ENCODE measurements around the gene ANKIB1.
"Not testable (repeated sequence)": the region's sequence is repeated elsewhere in the genome, so short reads cannot be mapped to it uniquely, and the experiment has no call there.

The ANKIB1 gene

GRCh38 chr7:92362131-92362530 is 116.4 kb downstream of the ANKIB1 start:
- Histone ChIP-seq H3K9ac (ENCODE audit: low read length) (no peak overlapping the region), H3K36me3 (ENCODE audit: insufficient read depth, low read length) (peaks cover 9% of the 10 kb centered on the region), H3K9me3 (ENCODE audit: low read length) (no peaks in the 10 kb centered on the region), H3K27me3 (ENCODE audit: control insufficient read depth in 1 of 2, insufficient read depth in 2 of 2, low read length in 2 of 2) (no peaks in the 10 kb centered on the region), H3K27ac (ENCODE audit: low read depth, low read length) (no peak overlapping the region), H3K4me1 (ENCODE audit: insufficient read depth, low read length) (no peaks in the 10 kb centered on the region), H3K4me3 (ENCODE audit: low read depth in 1 of 2, low read length in 2 of 2) (no peak overlapping the region)

- Histone ChIP-seq H3K27me3 (ENCODE audit: control insufficient read depth in 1 of 2, insufficient read depth in 2 of 2, low read length in 2 of 2) (no peaks in the 10 kb centered on the region), H3K4me3 (ENCODE audit: low read depth in 1 of 2, low read length in 2 of 2) (no peak overlapping the region), H3K36me3 (ENCODE audit: insufficient read depth, low read length) (peaks cover 12% of the 10 kb centered on the region), H3K27ac (ENCODE audit: low read depth, low read length) (no peak overlapping the region), H3K9ac (ENCODE audit: low read length) (no peak overlapping the region), H3K9me3 (ENCODE audit: low read length) (no peaks in the 10 kb centered on the region), H3K4me1 (ENCODE audit: insufficient read depth, low read length) (no peaks in the 10 kb centered on the region)
Measured at GRCh38 chr7:92366730-92367129, 121.0 kb downstream of the ANKIB1 start.

GRCh38 chr7:92368741-92369140 is 123.0 kb downstream of the ANKIB1 start:
- peaks cover 9% of the 10 kb centered on the region for H3K36me3 ChIP-seq (ENCODE audit: insufficient read depth, low read length)
- no peaks in the 10 kb centered on the region for H3K9me3 ChIP-seq (ENCODE audit: low read length)
- H3K27ac ChIP-seq (ENCODE audit: low read depth, low read length) = no peak overlapping the region
- no peaks in the 10 kb centered on the region for H3K4me1 ChIP-seq (ENCODE audit: insufficient read depth, low read length)
- H3K27me3 ChIP-seq (ENCODE audit: control insufficient read depth in 1 of 2, insufficient read depth in 2 of 2, low read length in 2 of 2) = no peaks in the 10 kb centered on the region
- no peak overlapping the region for H3K4me3 ChIP-seq (ENCODE audit: low read depth in 1 of 2, low read length in 2 of 2)
- no peak overlapping the region for H3K9ac ChIP-seq (ENCODE audit: low read length)

GRCh38 chr7:92375013-92375412 is 129.2 kb downstream of the ANKIB1 start:
- Histone ChIP-seq H3K9ac (ENCODE audit: low read length) (no peak overlapping the region), H3K27ac (ENCODE audit: low read depth, low read length) (no peak overlapping the region), H3K9me3 (ENCODE audit: low read length) (no peaks in the 10 kb centered on the region), H3K27me3 (ENCODE audit: control insufficient read depth in 1 of 2, insufficient read depth in 2 of 2, low read length in 2 of 2) (no peaks in the 10 kb centered on the region), H3K4me1 (ENCODE audit: insufficient read depth, low read length) (no peaks in the 10 kb centered on the region), H3K36me3 (ENCODE audit: insufficient read depth, low read length) (peaks cover 20% of the 10 kb centered on the region), H3K4me3 (ENCODE audit: low read depth in 1 of 2, low read length in 2 of 2) (no peak overlapping the region)

GRCh38 chr7:92391071-92391470 is 145.3 kb downstream of the ANKIB1 start:
- H3K4me1 ChIP-seq (ENCODE audit: insufficient read depth, low read length) = no peaks in the 10 kb centered on the region
- no peaks in the 10 kb centered on the region for H3K9me3 ChIP-seq (ENCODE audit: low read length)

GRCh38 chr7:92397542-92397941 is 151.8 kb downstream of the ANKIB1 start:
- H3K36me3 ChIP-seq (ENCODE audit: insufficient read depth, low read length) = peaks cover 18% of the 10 kb centered on the region
- no peaks in the 10 kb centered on the region for H3K9me3 ChIP-seq (ENCODE audit: low read length)
- no peak overlapping the region for H3K27ac ChIP-seq (ENCODE audit: low read depth, low read length)
- no peak overlapping the region for H3K4me3 ChIP-seq (ENCODE audit: low read depth in 1 of 2, low read length in 2 of 2)
- H3K27me3 ChIP-seq (ENCODE audit: control insufficient read depth in 1 of 2, insufficient read depth in 2 of 2, low read length in 2 of 2) = no peaks in the 10 kb centered on the region
- no peak overlapping the region for H3K9ac ChIP-seq (ENCODE audit: low read length)
- H3K4me1 ChIP-seq (ENCODE audit: insufficient read depth, low read length) = no peaks in the 10 kb centered on the region

More at GRCh38 chr7:92391071-92391470, 145.3 kb downstream of the ANKIB1 start:
- Histone ChIP-seq H3K4me3 (ENCODE audit: low read depth in 1 of 2, low read length in 2 of 2) (no peak overlapping the region), H3K27ac (ENCODE audit: low read depth, low read length) (no peak overlapping the region), H3K9ac (ENCODE audit: low read length) (no peak overlapping the region), H3K27me3 (ENCODE audit: control insufficient read depth in 1 of 2, insufficient read depth in 2 of 2, low read length in 2 of 2) (no peaks in the 10 kb centered on the region), H3K36me3 (ENCODE audit: insufficient read depth, low read length) (peaks cover 12% of the 10 kb centered on the region)

GRCh38 chr7:92400013-92400412 is 154.2 kb downstream of the ANKIB1 start:
- Histone ChIP-seq H3K36me3 (ENCODE audit: insufficient read depth, low read length) (peaks cover 22% of the 10 kb centered on the region), H3K27ac (ENCODE audit: low read depth, low read length) (no peak overlapping the region), H3K9ac (ENCODE audit: low read length) (no peak overlapping the region), H3K27me3 (ENCODE audit: control insufficient read depth in 1 of 2, insufficient read depth in 2 of 2, low read length in 2 of 2) (no peaks in the 10 kb centered on the region), H3K4me3 (ENCODE audit: low read depth in 1 of 2, low read length in 2 of 2) (no peak overlapping the region), H3K4me1 (ENCODE audit: insufficient read depth, low read length) (no peaks in the 10 kb centered on the region), H3K9me3 (ENCODE audit: low read length) (no peaks in the 10 kb centered on the region)

GRCh38 chr7:92402920-92403759 is 157.4 kb downstream of the ANKIB1 start:
- H3K36me3 ChIP-seq (ENCODE audit: insufficient read depth, low read length) = peaks cover 13% of the 10 kb centered on the region
- no peaks in the 10 kb centered on the region for H3K9me3 ChIP-seq (ENCODE audit: low read length)
- no peaks in the 10 kb centered on the region for H3K4me1 ChIP-seq (ENCODE audit: insufficient read depth, low read length)
- no peak overlapping the region for H3K9ac ChIP-seq (ENCODE audit: low read length)
- no peak overlapping the region for H3K4me3 ChIP-seq (ENCODE audit: low read depth in 1 of 2, low read length in 2 of 2)
- H3K27ac ChIP-seq (ENCODE audit: low read depth, low read length) = no peak overlapping the region
- no peaks in the 10 kb centered on the region for H3K27me3 ChIP-seq (ENCODE audit: control insufficient read depth in 1 of 2, insufficient read depth in 2 of 2, low read length in 2 of 2)

- Histone ChIP-seq H3K9me3 (ENCODE audit: low read length) (no peaks in the 10 kb centered on the region), H3K36me3 (ENCODE audit: insufficient read depth, low read length) (peaks cover 7% of the 10 kb centered on the region), H3K27me3 (ENCODE audit: control insufficient read depth in 1 of 2, insufficient read depth in 2 of 2, low read length in 2 of 2) (no peaks in the 10 kb centered on the region), H3K4me1 (ENCODE audit: insufficient read depth, low read length) (no peaks in the 10 kb centered on the region), H3K4me3 (ENCODE audit: low read depth in 1 of 2, low read length in 2 of 2) (no peak overlapping the region), H3K9ac (ENCODE audit: low read length) (no peak overlapping the region), H3K27ac (ENCODE audit: low read depth, low read length) (no peak overlapping the region)
Measured at GRCh38 chr7:92403760-92404074, 157.9 kb downstream of the ANKIB1 start.

GRCh38 chr7:92404170-92404614 is 158.4 kb downstream of the ANKIB1 start:
- Histone ChIP-seq H3K27ac (ENCODE audit: low read depth, low read length) (no peak overlapping the region), H3K9ac (ENCODE audit: low read length) (no peak overlapping the region), H3K4me3 (ENCODE audit: low read depth in 1 of 2, low read length in 2 of 2) (no peak overlapping the region), H3K4me1 (ENCODE audit: insufficient read depth, low read length) (no peaks in the 10 kb centered on the region), H3K9me3 (ENCODE audit: low read length) (no peaks in the 10 kb centered on the region), H3K27me3 (ENCODE audit: control insufficient read depth in 1 of 2, insufficient read depth in 2 of 2, low read length in 2 of 2) (no peaks in the 10 kb centered on the region), H3K36me3 (ENCODE audit: insufficient read depth, low read length) (peaks cover 4% of the 10 kb centered on the region)

GRCh38 chr7:92409357-92409756 is 163.6 kb downstream of the ANKIB1 start:
- H3K27ac ChIP-seq (ENCODE audit: low read depth, low read length) = no peak overlapping the region
- H3K27me3 ChIP-seq (ENCODE audit: control insufficient read depth in 1 of 2, insufficient read depth in 2 of 2, low read length in 2 of 2) = no peaks in the 10 kb centered on the region
- no peak overlapping the region for H3K4me3 ChIP-seq (ENCODE audit: low read depth in 1 of 2, low read length in 2 of 2)
- no peaks in the 10 kb centered on the region for H3K4me1 ChIP-seq (ENCODE audit: insufficient read depth, low read length)
- H3K9me3 ChIP-seq (ENCODE audit: low read length) = no peaks in the 10 kb centered on the region
- H3K36me3 ChIP-seq (ENCODE audit: insufficient read depth, low read length) = no peaks in the 10 kb centered on the region
- H3K9ac ChIP-seq (ENCODE audit: low read length) = no peak overlapping the region

- H3K9ac ChIP-seq (ENCODE audit: low read length); H3K27ac ChIP-seq (ENCODE audit: low read depth, low read length); H3K36me3 ChIP-seq (ENCODE audit: insufficient read depth, low read length); H3K9me3 ChIP-seq (ENCODE audit: low read length); H3K4me1 ChIP-seq (ENCODE audit: insufficient read depth, low read length); H3K4me3 ChIP-seq (ENCODE audit: low read depth in 1 of 2, low read length in 2 of 2); H3K27me3 ChIP-seq (ENCODE audit: control insufficient read depth in 1 of 2, insufficient read depth in 2 of 2, low read length in 2 of 2): not testable (repeated sequence)
Measured at GRCh38 chr7:92410162-92410561, 164.4 kb downstream of the ANKIB1 start.
